IgD-negative memory B cell (primary cell): ENCODE data around the gene IGFBP6. TPM values are rescaled to one million over a fixed set of nuclear protein-coding genes. Genes with fewer than 3 reads are reported as not detected.
"Not testable (repeated sequence)": the region's sequence is repeated elsewhere in the genome, so short reads cannot be mapped to it uniquely, and the experiment has no call there.

ENCODE experiments used
- H3K27ac Mint-ChIP-seq, 3 donors: one replicate each; pipeline ENCODE4 v1.8.0; 2020 to 2022; ENCODE audit warnings: mild to moderate bottlenecking in 3 of 3, mixed read lengths in 3 of 3, moderate library complexity in 1 of 3
- H3K27me3 Mint-ChIP-seq: one replicate; pipeline ENCODE4 v1.8.0; 2021; ENCODE audit warnings: mixed read lengths
- H3K36me3 Mint-ChIP-seq: one replicate; pipeline ENCODE4 v1.8.0; 2020; ENCODE audit warnings: mild to moderate bottlenecking, mixed read lengths
- H3K4me1 Mint-ChIP-seq, 3 donors: one replicate each; pipeline ENCODE4 v1.8.0; 2020 to 2022; ENCODE audit warnings: mixed read lengths in 3 of 3, mild to moderate bottlenecking in 1 of 3
- H3K4me3 Mint-ChIP-seq, 4 donors: one replicate each; pipeline ENCODE4 v1.8.0; 2020 to 2022; ENCODE audit warnings: mild to moderate bottlenecking in 4 of 4, mixed read lengths in 4 of 4, moderate library complexity in 3 of 4
- H3K9me3 Mint-ChIP-seq, 3 donors: one replicate each; pipeline ENCODE4 v1.8.0; 2020 to 2021; ENCODE audit warnings: mixed read lengths in 3 of 3, mild to moderate bottlenecking in 1 of 3
- polyA plus RNA-seq: library from polyadenylated mRNA; unstranded; fragments of 300-500 nt; fragmentation: Illumina TruSeq; gene quantifications from one replicate; pipeline ENCODE4 v1.2.3, GENCODE V29; 2021

The IGFBP6 gene
- polyA plus RNA-seq, 1 donor from 2014 or later = 1.0 TPM

DNA sequence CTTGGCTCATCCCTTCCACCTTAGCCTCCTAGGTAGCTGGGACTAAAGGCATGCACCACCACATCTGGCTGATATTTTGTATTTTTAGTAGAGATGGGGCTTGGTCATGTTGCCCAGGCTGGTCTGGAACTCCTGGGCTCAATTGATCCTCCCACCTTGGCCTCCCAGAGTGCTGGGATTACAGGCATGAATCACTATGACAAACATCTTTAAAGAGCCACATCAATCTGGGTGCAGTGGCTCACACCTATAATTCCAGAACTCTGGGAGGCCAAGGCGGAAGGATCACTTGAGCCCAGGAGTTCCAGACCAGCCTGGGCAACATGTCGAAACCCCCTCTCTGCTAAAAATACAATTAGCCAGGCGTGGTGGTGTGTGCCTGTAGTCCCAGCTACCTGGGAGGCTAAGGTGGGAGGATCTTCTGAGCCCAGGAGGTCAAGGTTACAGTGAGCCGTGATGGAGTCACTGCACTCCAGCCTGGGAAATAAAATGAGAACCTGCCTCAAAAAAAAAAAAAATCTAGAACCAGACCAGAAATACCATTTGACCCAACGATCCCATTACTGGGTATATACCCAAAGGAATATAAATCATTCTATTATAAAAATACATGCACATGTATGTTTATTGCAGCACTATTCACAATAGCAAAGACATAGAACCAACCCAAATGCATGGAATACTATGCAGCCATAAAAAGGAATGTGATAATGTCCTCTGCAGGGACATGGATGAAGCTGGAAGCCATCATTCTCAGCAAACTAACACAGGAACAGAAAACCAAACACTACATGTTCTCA is 2.5 kb upstream of the IGFBP6 start:
- H3K36me3 Mint-ChIP-seq, H3K27me3 Mint-ChIP-seq, H3K9me3 Mint-ChIP-seq, H3K27ac Mint-ChIP-seq: not testable (repeated sequence)
- Mint-ChIP-seq H3K4me1 (peaks cover 0 to 14% (median 11%) of the 10 kb centered on the region in 3 donors), H3K4me3 (peak overlapping the region in 1 of 4 donors; percentile 20)

- H3K36me3 Mint-ChIP-seq, H3K9me3 Mint-ChIP-seq, H3K27ac Mint-ChIP-seq, H3K27me3 Mint-ChIP-seq: not testable (repeated sequence)
- H3K4me1 Mint-ChIP-seq = peaks cover 0 to 14% (median 11%) of the 10 kb centered on the region in 3 donors
- peak overlapping the region in 1 of 4 donors; percentile 20 for H3K4me3 Mint-ChIP-seq
Measured at GRCh38 chr12:53095596-53095895, 1.9 kb upstream of the IGFBP6 start.

DNA sequence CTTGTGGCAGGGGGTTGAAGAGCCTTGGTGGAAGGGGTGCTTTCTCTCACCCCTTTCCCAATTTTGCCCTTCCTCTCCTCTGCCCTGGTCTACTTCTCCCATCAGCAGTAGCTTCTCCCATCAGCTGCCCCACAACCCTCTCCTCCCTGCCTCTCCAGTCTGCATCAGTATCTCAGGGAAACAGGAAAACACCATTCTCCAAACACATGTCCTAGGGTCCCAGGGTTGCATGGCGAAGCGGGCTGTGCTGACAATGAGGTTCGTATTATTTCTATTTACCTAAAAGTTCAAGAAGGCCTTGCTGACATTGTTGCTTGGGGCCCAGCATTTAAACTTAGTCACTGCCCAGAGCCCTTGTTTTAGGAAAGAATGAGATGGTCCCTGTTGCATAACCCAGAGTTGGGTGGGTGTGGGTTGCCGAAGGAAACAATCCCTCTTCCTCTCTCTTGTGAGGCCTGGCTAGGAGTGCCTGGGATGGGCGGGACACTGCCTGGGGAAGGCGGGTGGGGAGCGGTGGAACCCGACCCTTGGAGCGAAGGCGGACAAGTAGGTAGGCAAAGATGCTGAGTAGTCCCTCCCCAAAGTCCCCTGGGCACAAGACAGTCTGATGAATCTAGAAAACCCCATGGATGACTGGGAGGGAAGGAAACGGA is 1.3 kb upstream of the IGFBP6 start:
- peaks cover 8% of the 10 kb centered on the region for H3K27me3 Mint-ChIP-seq
- H3K36me3 Mint-ChIP-seq = peaks cover 1% of the 10 kb centered on the region
- H3K4me1 Mint-ChIP-seq = peaks cover 0 to 14% (median 11%) of the 10 kb centered on the region in 3 donors
- no peaks in the 10 kb centered on the region for H3K9me3 Mint-ChIP-seq
- H3K27ac Mint-ChIP-seq = no peak overlapping the region
- peak overlapping the region in 2 of 4 donors; percentile 5 to 55 for H3K4me3 Mint-ChIP-seq

DNA sequence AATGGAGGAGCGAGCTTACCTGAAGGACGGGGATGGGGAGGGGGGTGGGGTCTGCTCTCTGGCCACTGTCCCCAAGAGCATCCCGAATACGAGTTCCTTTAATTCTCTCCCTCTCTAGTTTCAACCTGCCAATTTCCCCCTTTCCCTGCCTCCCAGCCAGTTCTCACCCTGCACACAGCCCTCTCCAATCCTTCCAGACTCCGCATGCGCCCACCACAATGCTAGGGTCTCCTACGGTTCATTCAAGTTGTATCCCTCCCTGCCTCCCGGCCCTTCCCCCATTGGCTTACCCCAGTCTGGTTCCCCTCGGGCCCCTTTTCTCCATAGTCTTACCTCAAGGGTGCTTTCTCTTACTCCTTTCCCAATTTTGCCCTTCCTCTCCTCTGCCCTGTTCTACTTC is 708 bp upstream of the IGFBP6 start:
- H3K9me3 Mint-ChIP-seq = no peaks in the 10 kb centered on the region
- peak overlapping the region; percentile 30 to 94 (median 84) for H3K4me3 Mint-ChIP-seq
- H3K27ac Mint-ChIP-seq = no peak overlapping the region
- H3K36me3 Mint-ChIP-seq = peaks cover 1% of the 10 kb centered on the region
- peaks cover 8% of the 10 kb centered on the region for H3K27me3 Mint-ChIP-seq
- H3K4me1 Mint-ChIP-seq = peaks cover 0 to 14% (median 11%) of the 10 kb centered on the region in 3 donors

- peaks cover under 1 to 16% (median 11%) of the 10 kb centered on the region in 3 donors for H3K4me1 Mint-ChIP-seq
- peaks cover 6% of the 10 kb centered on the region for H3K27me3 Mint-ChIP-seq
- H3K4me3 Mint-ChIP-seq = peak overlapping the region; percentile 30 to 94 (median 84)
- H3K36me3 Mint-ChIP-seq = peaks cover 1% of the 10 kb centered on the region
- no peaks in the 10 kb centered on the region for H3K9me3 Mint-ChIP-seq
- H3K27ac Mint-ChIP-seq = no peak overlapping the region
Measured at GRCh38 chr12:53097207-53097563, 282 bp upstream of the IGFBP6 start.

DNA sequence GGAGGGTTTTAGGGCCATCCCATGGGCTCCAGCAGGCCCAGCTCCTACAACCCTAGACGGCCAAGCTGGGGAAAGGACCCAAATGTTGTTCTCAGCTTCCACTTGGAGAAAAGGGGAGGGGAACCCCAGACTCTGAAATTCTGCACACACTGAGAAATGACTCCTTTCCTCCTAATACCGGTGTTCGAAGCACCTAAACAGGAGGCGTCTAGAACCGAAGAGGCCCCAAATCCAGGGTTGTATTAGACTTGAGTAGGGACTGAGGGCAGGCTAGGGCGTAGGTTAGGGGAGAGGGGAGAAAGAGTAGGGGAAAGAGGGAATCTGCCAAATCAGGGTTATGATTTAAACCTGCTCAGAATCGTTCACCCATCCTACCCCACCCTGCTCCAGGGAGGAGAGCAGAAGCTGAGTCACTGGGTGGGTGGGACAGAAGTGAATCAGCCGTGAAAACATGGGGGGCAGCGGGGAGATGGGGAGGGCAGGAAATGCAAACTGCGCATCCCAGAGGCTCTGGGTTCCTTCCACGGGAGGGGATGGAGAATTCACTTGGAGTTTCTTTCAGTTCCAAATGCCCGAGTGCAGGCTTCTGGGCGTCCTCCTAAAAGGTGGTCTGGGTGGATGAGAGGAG is 1.0 kb downstream of the IGFBP6 start:
- H3K4me1 Mint-ChIP-seq = peaks cover 3 to 27% (median 18%) of the 10 kb centered on the region in 3 donors
- peaks cover 6% of the 10 kb centered on the region for H3K27me3 Mint-ChIP-seq
- H3K9me3 Mint-ChIP-seq = no peaks in the 10 kb centered on the region
- H3K36me3 Mint-ChIP-seq = peaks cover 1% of the 10 kb centered on the region
- H3K27ac Mint-ChIP-seq = no peak overlapping the region
- H3K4me3 Mint-ChIP-seq = peak overlapping the region; percentile 0 to 91 (median 84)

GRCh38 chr12:53099071-53099882 is 1.8 kb downstream of the IGFBP6 start:
- H3K27me3 Mint-ChIP-seq = peaks cover 6% of the 10 kb centered on the region
- H3K27ac Mint-ChIP-seq = peak overlapping the region in 1 of 3 donors; percentile 73
- H3K9me3 Mint-ChIP-seq = no peaks in the 10 kb centered on the region
- peaks cover 8 to 32% (median 22%) of the 10 kb centered on the region in 3 donors for H3K4me1 Mint-ChIP-seq
- peak overlapping the region in 2 of 4 donors; percentile 40 to 84 for H3K4me3 Mint-ChIP-seq
- peaks cover 1% of the 10 kb centered on the region for H3K36me3 Mint-ChIP-seq

DNA sequence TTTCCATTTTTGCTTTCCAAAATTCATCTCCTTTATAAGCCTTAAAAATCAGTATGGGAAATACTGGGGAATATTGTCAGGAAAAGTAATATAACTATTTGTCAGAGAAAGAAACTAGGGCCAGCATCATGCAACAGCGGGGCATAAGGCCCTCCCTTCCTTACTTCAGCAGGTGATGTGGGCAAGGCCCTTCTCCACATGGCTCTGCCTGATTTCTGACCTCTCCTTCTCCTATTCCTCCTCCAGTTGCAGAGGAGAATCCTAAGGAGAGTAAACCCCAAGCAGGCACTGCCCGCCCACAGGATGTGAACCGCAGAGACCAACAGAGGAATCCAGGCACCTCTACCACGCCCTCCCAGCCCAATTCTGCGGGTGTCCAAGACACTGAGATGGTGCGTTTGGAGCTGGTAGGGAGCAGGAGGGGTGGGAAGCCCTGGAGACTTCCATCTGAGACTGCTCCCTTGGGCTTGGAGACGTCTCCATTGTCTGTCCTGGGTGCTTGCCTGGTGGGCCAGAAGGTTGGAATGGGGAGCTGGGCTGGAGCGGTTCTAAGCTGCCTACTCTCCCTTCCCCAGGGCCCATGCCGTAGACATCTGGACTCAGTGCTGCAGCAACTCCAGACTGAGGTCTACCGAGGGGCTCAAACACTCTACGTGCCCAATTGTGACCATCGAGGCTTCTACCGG is 3.1 kb downstream of the IGFBP6 start:
- Mint-ChIP-seq H3K27ac (no peak overlapping the region), H3K4me1 (peaks cover 12 to 36% (median 22%) of the 10 kb centered on the region in 3 donors), H3K4me3 (no peak overlapping the region), H3K9me3 (no peaks in the 10 kb centered on the region), H3K27me3 (peaks cover 6% of the 10 kb centered on the region), H3K36me3 (peaks cover 1% of the 10 kb centered on the region)

DNA sequence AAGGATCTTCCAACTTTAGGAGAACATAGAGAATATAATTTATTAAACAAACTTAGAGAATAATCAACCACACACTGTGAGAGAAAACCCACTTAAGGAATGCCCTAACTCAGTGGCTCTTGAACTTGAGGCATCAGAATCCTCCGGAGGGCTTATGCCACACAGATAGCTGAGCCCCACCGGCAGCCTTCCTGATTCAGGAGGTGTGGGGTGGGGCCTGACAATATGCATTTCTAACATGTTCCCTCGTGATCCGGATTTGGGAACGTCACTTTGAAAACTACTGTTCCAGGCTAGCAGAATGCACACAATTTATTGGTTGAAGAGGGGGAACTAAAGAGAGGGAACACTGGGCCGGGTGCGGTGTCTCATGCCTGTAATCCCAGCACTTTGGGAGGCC is 3.8 kb downstream of the IGFBP6 start:
- Mint-ChIP-seq H3K4me3 (no peak overlapping the region), H3K27me3 (peaks cover 8% of the 10 kb centered on the region), H3K27ac (no peak overlapping the region), H3K9me3 (no peaks in the 10 kb centered on the region), H3K4me1 (peaks cover 13 to 36% (median 22%) of the 10 kb centered on the region in 3 donors), H3K36me3 (peaks cover 1% of the 10 kb centered on the region)

DNA sequence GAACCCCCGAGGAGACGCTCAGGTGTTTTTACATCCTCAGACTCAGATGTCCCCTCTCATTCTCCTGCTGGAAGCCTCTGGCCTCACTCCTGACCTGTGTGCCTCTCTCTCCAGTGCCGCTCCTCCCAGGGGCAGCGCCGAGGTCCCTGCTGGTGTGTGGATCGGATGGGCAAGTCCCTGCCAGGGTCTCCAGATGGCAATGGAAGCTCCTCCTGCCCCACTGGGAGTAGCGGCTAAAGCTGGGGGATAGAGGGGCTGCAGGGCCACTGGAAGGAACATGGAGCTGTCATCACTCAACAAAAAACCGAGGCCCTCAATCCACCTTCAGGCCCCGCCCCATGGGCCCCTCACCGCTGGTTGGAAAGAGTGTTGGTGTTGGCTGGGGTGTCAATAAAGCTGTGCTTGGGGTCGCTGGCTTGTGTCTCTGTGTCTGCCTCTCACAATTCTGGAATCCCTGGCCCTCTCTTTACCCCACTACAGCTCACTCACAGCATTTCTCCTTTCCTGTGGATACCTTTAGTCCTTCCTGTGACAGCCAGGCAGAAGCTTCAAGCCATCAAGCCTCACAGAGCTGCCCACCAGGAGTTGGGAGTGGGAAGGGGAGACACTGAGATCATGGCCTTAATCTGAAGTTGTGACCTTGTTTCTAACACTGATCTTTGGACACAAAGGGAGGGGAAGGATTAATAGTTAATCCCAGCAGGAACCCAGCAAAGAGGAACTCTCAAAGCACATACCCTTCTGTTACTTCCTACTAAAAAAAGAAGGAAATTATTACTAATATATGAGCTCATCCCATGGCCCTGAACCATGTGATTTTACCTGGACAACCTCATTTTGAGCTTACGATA is 4.7 kb downstream of the IGFBP6 start:
- H3K27me3 Mint-ChIP-seq = peaks cover 4% of the 10 kb centered on the region
- no peaks in the 10 kb centered on the region for H3K9me3 Mint-ChIP-seq
- H3K4me3 Mint-ChIP-seq = peak overlapping the region in 1 of 4 donors; percentile 65
- H3K36me3 Mint-ChIP-seq = no peaks in the 10 kb centered on the region
- peak overlapping the region in 1 of 3 donors; percentile 87 for H3K27ac Mint-ChIP-seq
- H3K4me1 Mint-ChIP-seq = peaks cover 13 to 33% (median 22%) of the 10 kb centered on the region in 3 donors

- Mint-ChIP-seq H3K9me3 (no peaks in the 10 kb centered on the region), H3K4me1 (peaks cover 13 to 30% (median 20%) of the 10 kb centered on the region in 3 donors), H3K27me3 (peaks cover 1% of the 10 kb centered on the region), H3K36me3 (no peaks in the 10 kb centered on the region), H3K4me3 (peak within 1 kb of the TSS in 2 of 4 donors; percentile 65 to 81), H3K27ac (peak within 1 kb of the TSS; percentile 50 to 87 (median 82))
Measured at GRCh38 chr12:53102883-53103807, 5.7 kb downstream of the IGFBP6 start, which contains the start of gene SOAT2. Gene SOAT2 (plus strand): TSS chr12:53103486. CDS start chr12:53103578, 92 bp downstream.

DNA sequence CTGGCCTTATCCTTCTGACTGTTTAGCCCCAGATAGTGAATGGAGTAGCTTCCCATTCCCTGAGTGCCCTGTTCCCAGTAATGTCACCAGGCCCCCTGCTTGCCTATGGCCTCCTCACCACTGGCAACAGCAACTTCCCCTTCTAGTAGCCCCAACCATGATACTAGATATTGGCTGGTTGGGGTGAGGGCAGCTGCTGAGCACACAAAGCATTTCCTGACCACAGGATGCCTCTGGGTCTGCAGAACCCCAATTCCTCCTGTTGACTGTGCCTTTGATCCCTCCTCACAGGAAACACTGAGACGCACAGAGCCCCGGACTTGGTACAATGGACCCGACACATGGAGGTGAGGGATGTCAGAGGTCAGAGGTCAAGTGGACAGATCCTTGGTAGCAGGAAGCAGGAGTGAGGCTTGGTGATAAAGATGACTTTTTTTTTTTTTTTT is 6.4 kb downstream of the IGFBP6 start:
- Mint-ChIP-seq H3K4me3 (peak overlapping the region in 1 of 4 donors; percentile 27), H3K9me3 (no peaks in the 10 kb centered on the region), H3K36me3 (no peaks in the 10 kb centered on the region), H3K27me3 (peaks cover 1% of the 10 kb centered on the region), H3K4me1 (peaks cover 13 to 26% (median 17%) of the 10 kb centered on the region in 3 donors), H3K27ac (peak overlapping the region in 2 of 3 donors; percentile 50 to 82)
